Activated CD4-positive, alpha-beta T cell treated with anti-CD3 and anti-CD28 coated beads, Interleukin-2, amount 50 U/mL, for 48 hours (primary cell): ENCODE results near the gene C1QA.
A peak's percentile ranks its signal among the peaks of the same experiment; 100 is the strongest.
"Not testable (repeated sequence)": the region's sequence is repeated elsewhere in the genome, so short reads cannot be mapped to it uniquely, and the experiment has no call there.

Experiments
- DNase-seq, 2 experiments: peaks; one replicate each; pipeline ENCODE4 v3.0.0-alpha.2; 2020

The C1QA gene

DNA sequence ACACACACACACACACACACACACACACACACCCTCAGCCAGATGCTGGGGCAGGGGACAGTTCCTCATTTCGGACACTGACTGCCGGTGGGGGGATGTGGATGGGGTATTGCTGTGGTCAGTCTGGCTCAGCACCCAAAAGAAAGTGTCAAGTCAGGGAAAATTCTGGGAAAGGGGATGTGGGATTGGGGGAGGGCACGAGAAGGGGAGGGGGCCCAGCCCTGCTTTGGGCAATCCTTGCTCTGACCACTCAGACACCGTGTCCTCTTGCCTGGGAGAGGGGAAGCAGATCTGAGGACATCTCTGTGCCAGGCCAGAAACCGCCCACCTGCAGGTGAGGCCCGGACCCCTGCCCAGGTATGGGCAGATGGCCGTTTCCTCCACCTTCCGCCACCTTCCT lies 7.0 kb downstream of the C1QA start, which contains the start of gene C1QC:
TSS of gene C1QC (plus strand) at position 253 of the 400 bp plus-strand sequence. CDS start 391 bp downstream, outside the sequence.
- DNase-seq: no peak

DNA sequence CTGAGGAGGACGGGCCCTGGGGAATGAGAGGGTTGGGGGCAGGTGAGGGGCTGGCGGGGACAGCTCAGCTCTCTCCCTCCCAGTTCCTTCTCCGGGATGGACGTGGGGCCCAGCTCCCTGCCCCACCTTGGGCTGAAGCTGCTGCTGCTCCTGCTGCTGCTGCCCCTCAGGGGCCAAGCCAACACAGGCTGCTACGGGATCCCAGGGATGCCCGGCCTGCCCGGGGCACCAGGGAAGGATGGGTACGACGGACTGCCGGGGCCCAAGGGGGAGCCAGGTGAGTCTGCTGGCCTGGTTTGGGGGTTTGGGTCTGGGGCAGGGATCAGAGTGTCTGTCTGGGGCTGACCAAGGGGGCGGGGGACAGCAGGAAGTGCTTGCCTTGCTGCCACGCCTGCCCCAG lies 7.5 kb downstream of the C1QA start:
- no peak for DNase-seq

DNA sequence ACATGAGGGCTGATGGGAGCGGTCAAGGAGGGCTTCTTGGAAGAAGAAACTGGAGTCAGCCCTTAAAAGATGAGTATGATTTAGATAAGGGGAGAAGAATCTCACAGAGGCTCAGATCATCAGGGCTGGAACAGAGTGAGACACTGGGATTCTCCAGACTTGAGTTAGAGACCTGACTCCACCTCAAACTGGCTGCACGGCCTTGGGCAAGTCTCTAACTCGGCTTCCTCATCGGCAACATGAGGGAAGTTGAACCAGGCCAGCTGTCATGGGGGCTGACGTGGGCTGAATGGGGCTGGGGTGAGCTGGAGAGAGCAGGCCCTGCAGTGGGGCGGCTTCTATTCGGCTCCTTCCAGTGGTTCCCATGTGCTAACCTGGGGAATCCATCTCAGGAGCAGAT lies 9.5 kb downstream of the C1QA start:
- DNase-seq: no peak

DNA sequence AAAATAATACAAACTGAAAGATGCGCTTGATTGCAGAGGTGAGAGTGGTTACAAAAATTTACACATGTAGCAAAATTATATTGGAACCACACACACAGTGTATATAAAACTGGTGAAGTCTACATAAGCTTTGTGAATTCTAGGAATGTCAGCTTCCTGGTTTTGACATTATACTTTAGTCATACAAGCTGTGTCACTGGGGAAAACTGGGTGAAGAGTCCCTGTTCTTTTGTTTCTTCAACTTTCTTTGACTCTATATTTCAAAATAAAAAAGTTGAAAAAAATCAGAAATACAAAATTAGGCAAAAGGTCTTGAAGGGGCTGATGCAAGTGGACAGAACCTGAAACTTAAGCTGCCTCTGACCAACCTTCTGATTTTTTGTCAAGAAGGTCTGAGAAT lies 10.0 kb downstream of the C1QA start:
- no peak for DNase-seq

DNA sequence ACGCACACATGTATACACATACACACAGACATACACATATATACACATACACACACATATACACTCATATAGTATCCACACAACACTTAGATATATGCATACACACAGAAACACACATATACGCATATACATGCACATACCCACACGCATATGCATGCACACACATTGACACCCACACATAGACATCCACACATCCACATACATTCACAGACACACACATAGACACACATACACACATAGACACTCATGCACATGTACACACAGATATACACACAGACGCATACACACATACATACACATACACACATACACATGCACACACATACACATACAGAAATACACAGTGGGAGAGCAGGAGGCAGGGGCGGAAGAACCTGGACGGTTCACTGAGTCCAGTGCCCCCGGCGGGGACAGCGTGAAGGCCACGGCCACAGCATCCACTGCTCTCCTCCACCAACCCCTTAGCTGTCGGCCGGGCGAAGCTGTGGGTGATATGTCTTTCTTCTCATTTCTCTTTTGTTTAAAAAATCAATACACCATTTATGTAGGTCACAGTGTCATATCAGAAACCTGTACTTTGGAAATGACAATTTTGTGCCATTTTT lies 13.8 kb downstream of the C1QA start:
- DNase-seq: no peak

DNA sequence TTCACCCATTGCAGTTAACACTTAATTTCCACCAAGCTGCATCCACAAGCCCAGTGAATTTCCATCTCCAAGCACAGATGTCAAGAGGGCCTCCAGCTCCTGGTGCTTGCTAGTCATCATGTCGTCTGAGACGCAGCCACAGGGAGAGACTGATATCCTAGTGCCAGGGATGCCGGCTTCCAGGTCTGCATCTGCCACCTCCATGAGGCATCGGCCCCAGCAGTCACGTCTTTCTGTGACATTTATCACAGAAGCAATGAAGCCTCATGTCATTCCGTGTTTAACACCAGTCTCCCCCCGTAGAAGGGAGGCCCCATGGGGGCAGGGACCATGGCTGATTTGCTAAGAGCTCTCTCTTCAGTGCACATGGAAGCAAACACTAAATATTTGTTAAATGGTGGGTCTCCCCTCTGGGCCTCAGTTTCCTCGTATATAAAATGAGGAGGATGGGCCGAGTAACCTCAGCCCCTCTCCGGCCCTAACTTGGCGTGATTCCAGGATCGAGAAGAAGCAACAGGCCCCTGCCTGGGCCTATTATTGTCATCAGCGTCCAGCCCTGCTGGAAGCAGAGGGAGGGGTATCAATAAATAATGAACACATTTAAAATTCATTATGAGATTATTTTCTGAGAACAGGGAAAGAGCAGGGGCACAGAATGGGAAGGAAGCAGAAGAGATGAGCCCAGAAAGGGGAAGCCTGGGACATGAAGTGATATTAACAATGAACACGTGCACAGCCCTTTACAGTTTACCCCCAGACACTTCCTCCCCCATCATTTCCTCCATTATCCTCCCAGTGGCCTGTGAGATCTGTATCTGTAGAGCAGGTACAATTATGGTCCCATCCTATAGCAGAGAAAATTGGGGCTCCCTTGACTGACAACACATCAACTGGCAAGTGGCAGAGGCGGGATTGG lies 15.8 kb downstream of the C1QA start:
- DNase-seq: no peak

DNA sequence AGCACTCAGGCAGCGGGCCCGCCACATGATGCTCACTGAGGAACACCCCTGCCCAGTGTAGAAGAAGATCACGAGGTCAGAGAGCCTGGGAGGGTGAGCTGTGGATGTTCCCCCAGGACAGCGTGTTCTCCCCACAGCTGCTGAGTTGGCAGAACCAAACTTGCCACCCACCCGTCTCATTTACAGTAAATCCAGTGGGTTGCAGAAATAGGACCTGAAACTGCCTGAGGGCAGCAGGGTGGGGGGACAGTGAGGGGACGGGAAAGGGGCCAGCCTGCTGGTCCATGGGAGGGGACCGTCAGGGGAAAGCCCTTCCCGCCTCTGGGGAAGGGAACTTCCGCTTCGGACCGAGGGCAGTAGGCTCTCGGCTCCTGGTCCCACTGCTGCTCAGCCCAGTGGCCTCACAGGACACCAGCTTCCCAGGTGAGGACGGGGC lies 16.5 kb downstream of the C1QA start, which contains the start of gene C1QB:
TSS of gene C1QB (plus strand) at position 356 of the 436 bp plus-strand sequence. CDS start 6,227 bp downstream, outside the sequence.
- no peak for DNase-seq

DNA sequence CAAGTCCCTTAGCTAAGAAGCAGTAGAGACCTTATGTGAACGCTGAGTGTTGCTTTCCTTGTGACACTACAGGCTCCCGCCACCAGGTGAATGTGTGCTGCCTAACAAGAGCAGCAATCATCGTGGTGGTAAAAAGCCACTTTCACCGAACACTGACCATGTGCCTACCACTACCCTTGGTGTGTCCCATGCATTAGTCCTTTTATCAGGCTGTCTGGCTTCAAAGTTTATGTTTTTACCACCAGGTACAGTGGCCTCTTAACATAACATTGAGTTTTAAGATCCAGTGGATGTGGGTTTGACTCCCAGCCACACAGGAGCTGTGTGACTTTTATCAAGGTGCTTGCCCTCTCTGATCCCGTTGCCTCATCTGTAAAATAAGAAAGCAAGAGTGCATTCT lies 18.3 kb downstream of the C1QA start:
- no peak for DNase-seq

DNA sequence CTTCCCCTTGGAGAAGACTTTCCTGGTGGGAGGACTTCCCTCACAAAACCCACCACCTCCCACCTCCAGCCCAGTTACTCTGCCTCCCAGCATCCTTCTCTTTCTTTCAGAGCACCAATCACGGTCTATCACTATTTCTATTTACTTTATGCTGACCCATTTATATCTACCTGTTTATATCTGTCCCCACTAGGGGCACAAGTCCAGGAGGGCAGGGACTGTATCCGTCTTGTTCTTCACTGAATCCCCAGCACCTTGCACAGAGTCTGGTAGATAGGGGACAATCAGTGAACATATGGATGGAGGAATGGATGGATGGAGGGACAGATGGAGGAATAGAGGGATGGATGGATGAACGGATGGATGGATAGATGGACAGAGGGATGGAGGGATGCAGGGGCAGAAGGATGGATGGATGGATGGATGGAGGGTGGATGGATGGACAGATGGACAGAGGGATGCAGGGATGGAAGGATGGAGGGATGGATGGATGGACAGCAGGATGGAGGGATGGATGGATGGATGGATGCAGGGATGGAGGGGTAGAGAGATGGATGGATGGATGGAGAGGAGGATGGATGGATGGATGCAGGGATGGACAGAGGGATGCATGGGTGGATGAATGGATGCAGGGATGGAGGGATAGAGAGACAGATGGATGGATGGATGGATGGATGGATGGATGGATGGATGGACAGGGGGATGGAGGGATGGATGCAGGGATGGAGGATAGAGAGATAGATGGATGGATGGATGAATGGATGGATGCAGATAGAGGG lies 22.1 kb downstream of the C1QA start:
- DNase-seq: no peak

DNA sequence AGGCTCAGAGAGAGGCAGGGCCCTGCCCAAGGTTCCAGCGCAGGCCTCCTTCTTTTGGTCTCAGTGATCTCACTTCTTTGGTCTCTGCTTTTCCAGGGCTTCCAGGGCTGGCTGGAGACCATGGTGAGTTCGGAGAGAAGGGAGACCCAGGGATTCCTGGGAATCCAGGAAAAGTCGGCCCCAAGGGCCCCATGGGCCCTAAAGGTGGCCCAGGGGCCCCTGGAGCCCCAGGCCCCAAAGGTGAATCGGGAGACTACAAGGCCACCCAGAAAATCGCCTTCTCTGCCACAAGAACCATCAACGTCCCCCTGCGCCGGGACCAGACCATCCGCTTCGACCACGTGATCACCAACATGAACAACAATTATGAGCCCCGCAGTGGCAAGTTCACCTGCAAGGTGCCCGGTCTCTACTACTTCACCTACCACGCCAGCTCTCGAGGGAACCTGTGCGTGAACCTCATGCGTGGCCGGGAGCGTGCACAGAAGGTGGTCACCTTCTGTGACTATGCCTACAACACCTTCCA lies 24.4 kb downstream of the C1QA start:
- no peak for DNase-seq

DNA sequence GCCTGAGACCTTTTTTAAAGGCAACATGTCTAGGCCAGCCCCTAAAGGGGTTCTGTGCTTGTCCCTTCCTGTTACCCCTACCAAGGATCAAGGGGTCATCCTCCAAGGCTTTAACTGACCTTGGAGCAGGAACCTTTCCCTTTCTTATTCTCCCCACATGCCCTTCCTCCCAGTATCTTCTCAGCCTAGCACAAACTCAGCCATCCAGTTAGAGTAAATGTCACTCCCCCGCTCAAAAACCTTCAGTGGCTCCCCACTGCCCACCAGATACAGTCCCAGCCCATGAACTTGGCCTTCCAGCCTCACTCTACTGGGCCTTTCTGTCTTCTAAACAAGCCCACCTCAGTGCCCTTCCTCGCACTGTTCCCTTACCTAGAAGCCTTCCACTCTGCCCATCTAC lies 25.5 kb downstream of the C1QA start:
- DNase-seq: no peak

DNA sequence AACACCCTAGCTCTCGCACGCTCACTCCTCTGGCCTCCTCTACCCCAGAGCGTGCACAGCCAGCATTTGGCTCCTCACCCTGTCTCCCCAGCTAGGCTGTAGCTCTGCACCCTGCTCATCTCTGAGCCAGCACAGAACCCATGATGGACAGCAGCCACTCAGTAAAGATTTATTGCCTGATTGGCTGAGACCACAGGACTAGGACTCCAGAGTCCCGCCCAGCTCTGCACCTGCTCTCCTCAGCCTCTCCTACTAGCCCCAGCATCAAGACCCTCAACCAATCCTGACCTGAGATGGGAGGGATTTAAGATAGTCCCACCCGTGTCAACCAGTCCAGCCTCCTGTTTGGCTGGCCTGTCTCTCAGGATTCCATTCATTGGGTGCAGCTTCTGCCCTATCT lies 25.9 kb downstream of the C1QA start:
- DNase-seq: no peak

DNA sequence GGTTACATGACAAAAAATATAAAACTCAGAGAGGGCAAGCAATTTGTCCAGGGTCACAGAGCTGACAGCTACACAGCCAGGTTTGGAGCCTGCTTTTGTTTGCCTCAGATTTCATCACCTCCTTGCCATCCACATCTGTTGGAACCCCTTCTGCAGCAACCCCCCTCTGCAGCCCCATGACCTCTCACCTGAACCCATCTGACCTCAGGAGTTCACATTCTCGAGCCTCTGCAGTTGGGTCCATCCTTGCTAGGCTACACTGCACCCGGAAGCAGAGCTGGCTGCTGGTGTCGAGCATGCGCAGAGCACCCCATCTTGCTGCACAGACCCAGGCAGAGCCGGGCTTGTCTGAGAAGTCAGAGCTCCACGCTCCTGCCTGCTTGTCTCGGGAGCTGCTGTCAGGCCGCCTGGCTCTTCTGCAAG lies 26.6 kb downstream of the C1QA start:
- no peak for DNase-seq

DNA sequence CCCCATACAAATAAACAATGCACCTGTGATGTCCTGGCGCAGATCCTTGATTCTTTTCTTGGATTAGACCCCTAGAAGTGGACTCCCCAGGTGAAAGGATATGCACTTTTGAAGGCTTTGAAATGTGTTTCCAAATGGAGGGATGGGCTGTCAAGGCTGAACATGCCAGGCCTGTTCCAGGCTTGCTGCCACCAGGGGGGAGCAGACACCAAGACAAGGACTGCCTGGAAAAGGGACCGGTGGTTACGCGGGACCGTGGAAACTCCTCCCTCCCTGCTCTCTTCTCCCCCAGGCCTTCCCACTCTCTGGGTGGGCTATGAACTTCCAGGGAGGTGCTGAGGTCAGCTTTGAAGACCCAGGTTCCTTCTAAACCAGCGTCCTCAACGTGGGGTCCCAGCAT lies 29.3 kb downstream of the C1QA start:
- DNase-seq: peak in 1 of 2 experiments; percentile 11

DNA sequence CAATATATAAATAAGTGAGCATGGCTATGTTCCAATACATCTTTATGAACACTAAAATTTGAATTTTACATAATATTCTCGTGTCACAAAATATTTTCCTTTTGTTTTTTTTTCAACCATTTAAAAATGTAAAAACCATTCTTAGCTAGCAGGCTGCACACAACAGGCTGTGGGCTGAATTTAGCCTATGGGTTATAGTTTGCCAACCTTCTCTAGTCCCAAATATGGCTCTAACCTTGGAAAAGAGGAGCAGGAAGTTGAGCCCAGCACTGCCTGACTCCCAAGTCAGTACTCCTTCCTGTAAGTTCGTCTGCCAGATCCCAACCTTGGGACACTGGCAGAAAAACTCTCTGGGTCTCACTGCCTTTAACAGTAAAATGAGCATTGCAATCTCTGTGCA lies 30.0 kb downstream of the C1QA start:
- DNase-seq: no peak

DNA sequence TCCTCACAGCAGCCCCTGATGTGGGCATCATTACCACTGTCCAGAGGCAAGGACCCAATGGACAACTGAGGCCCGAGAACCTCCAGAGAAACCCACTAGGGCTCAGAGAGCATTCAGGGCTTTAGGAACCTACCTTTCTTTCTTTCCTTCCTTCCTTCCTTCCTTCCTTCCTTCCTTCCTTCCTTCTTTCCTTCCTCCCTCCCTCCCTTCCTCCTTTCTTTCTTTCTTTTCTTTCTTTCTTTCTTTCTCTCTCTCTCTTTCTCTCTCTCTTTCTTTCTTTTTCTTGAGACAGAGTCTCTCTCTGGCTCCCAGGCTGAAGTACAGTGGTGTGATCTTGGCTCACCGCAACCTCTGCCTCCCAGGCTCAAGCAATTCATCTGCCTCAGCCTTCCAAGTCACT lies 32.4 kb downstream of the C1QA start:
- not testable (repeated sequence) for DNase-seq

DNA sequence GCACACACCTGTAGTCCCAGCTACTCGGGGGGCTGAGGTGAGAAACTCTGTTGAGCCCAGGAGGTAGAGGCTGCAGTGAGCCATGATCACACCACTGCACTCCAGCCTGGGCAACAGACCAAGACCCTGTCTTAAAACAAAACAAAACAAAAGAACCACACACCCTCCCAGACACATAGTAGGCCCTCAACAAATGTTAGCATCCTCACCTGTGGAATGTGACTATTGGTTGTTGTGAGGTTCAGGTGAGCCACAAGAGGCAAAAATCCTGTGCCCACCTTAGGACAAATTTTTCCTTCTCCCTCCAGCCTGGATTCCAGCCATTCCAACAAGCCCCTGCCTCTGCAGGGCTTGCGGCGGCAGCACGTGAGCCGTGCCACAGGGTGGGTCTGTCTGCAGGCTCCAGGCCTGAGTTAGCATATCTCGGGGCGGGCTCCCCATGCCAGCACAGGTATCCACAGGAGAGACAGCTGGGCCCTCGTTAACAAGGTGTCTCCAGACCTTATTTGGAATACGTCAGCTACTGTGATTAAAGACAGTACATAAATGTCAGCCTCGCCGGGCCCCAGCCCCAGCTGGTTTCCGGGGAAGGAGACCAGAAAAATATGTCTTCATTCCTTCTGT lies 34.0 kb downstream of the C1QA start:
- DNase-seq: no peak

DNA sequence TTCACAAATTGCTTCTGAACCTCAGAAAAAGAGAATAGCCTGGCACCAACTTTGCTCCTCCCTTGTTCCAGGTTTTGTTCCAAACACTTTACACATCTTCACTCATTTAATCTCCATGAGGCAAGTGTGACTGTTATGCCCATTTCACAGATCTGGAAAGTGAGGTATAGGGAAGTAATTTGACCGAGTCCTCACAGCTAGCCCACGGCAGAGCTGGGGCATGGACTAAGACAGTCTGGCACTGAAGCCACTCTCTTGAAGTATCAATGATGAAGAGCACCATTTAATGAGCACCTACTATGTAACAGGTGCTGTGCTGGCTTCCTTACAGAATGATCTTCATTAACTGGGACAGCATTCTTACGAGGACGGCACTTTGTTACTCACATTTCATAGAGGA lies 35.6 kb downstream of the C1QA start:
- DNase-seq: no peak

DNA sequence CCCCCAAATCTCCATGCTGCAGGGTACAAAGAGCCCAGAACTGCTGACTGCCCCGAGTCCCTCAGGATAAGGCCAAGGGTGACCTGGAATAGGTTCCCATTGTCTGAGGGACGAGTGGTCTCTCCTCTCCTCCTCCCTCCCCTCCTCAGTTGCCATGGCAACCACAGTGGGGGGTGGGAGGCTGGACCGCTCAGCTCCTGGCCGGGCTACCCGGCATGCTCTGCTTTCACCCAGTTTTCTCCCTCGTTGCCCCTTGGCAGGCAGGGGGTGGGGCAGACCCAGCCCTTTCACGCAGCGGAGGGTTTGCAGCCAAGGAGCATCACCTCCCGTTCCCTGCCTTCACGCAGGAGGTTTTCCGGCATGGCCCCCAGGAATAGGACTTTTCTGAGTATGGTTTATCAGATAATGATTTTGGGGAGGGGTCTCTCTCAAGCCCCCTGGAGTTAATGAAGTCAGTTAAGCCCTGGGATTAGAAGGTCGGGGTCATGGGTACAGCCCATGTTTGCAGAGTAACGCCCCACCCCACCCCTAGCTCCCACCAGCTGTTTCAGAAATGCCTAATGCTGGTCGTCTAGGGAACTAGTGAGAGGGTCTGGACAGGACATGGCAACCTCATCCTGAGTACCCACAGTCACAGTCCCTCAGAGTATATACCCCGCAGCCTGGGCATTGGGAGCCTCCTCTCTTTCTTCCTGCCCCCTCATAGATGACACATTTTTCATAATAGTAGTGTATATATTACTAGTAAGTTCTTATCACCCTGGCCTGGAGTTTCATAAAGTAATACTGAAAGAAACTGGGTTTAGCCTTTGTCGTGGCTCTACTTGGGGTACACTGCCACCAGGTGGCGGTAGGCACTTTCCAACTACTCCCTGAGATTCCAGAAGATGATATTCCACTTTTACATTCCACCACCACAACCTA lies 37.3 kb downstream of the C1QA start:
- peak; percentile 49 to 57 for DNase-seq

DNA sequence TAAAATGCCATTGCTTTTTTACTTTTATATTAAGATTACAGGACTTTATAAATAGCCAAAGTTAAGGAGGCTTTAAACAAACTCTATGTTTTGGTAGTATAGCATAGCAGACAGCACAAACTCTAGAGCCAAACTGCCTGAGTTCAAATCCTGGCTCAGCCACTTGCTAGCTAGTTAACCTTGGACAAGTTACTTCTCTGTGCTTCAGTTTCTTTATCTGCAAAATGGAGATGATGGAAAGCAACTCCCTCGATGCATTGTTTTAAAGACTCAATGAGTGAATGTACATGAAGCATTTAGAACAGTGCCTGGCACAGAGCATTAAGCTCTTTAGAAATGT lies 38.0 kb downstream of the C1QA start:
- DNase-seq: no peak

DNA sequence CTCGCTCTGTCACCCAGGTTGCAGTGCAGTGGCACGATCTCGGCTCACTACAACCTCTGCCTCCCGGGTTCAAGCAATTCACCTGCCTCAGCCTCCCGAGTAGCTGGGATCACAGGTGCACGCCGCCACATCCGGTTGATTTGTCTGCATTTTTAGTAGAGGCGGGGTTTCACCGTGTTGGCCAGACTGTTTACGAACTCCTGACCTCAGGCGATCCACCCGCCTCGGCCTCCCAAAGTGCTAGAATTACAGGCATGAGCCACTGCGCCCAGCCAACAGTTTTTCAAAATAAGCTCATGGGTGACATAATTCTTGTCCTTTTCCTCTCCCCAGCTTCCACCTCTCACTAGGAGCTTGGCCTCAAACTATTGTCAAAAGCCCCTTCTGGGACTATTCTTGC lies 39.7 kb downstream of the C1QA start:
- DNase-seq: not testable (repeated sequence)
